OCI-LY1 (cell line): ENCODE results near the gene ZAP70.

Experiments used
- EZH2 ChIP-seq: fragments of 200-600 bp; sonication (generic), shearing (Covaris generic); IDR thresholded peaks from 2 replicates; pipeline ENCODE4 v1.8.0; 2017; ENCODE audit warnings: borderline replicate concordance, mixed run types, mild to moderate bottlenecking, antibody characterized with exemption, low read length, moderate library complexity, mixed read lengths
- TF ChIP-seq, protein P1 (sequence below): fragments of 200-600 bp; sonication (generic), shearing (Covaris generic); IDR thresholded peaks from 2 replicates; pipeline ENCODE4 v1.5.1; 2017; ENCODE audit warnings: mild to moderate bottlenecking, antibody characterized with exemption, low read length, moderate library complexity, mixed read lengths

DNA sequence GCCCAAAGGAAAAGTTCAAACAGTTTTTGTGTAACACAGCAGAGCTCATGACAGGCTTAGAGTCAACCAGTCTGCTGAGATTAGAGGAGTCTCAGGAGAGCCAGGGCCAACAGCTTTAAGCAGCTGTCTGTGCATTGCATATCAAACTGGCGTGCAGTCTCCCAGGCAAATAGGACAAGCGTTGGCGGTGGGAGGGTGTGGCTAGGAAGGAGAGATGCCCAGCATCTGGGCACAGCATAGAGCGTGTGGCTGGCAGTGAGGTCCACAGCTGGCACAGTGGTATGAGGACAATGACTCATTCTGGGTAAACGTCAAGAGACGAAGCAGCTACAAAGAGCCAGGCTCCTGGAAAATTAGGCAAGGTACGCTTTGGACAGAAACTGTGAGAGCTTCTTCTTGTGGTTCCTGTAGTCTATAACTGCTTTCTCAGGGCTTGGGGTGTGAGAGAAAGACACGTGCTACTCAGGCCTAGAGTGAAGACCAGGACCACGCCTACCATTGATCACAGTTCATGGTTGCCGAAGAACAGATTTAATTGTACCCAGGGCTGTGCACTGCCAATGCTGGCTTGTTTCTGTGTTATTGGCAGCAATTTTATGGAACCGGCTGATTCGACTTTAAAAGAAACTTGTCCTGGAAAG lies 14.8 kb downstream of the ZAP70 start:
- TF ChIP-seq, protein P1, sequence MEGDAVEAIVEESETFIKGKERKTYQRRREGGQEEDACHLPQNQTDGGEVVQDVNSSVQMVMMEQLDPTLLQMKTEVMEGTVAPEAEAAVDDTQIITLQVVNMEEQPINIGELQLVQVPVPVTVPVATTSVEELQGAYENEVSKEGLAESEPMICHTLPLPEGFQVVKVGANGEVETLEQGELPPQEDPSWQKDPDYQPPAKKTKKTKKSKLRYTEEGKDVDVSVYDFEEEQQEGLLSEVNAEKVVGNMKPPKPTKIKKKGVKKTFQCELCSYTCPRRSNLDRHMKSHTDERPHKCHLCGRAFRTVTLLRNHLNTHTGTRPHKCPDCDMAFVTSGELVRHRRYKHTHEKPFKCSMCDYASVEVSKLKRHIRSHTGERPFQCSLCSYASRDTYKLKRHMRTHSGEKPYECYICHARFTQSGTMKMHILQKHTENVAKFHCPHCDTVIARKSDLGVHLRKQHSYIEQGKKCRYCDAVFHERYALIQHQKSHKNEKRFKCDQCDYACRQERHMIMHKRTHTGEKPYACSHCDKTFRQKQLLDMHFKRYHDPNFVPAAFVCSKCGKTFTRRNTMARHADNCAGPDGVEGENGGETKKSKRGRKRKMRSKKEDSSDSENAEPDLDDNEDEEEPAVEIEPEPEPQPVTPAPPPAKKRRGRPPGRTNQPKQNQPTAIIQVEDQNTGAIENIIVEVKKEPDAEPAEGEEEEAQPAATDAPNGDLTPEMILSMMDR = no peak
- no peak for TF ChIP-seq EZH2
